AG04449 (cell line): ENCODE results near the gene KLRF2.

Source experiments
- CTCF ChIA-PET: fragments of 350-600 bp; formaldehyde crosslinking; extraction: SDS; loops from one replicate; lab custom pipeline; 2021; ENCODE audit warnings: antibody characterized with exemption; lab: Yijun Ruan, JAX
- POLR2A ChIA-PET: fragments of 400-600, 350-600 bp; formaldehyde crosslinking; extraction: SDS; loops from one replicate; lab custom pipeline; 2020; ENCODE audit warnings: antibody characterized with exemption, inconsistent platforms; lab: Yijun Ruan, JAX
- DNase-seq: peaks from one replicate; pipeline ENCODE4 v3.0.0-alpha.2; 2010; ENCODE audit warnings: low read depth, low spot score
- H3K4me3 ChIP-seq: 2 replicates; pipeline ENCODE4 v1.5.1; 2011; ENCODE audit warnings: low read depth, mild to moderate bottlenecking, control low read depth, low read length
- TF ChIP-seq, protein P1 (sequence below): IDR thresholded peaks from one replicate; pipeline ENCODE4 v1.5.1; 2011; ENCODE audit warnings: mild to moderate bottlenecking, moderate library complexity, low read length, control low read depth, inconsistent platforms; ENCODE audit not compliant: insufficient read depth; ENCODE audit errors: missing control alignments

Gene KLRF2

DNA sequence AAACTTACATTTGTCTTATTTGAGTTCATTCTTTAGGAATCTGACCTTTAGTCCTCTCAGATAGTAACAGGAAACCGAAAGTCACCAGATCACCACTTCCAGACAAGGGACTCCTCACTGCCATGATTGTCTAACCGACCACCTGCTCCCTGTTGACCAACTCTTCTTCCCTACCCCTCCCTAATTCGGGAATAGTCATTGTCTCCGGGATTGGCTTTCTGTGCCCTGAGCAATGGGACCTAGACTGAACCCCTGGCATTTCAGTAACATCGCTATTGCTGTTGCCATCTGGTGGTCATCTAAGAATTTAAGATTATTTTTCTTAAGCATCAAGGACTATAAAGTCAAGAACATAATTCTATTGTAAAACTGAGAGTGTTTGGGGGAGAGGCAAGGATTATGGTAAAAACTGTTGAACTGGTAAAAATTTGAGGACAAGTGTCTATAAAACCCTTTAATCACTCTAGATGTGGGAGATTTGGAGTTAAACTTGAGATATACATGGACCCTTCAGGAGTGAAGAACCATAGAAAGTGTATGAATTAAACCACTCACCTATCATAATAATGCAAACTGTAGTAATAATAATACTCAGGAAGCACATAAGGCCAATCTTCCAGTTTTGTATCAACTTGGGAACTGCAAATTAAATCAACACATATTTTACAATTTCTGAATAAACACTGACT is 44.6 kb downstream of the KLRF2 start:
- TF ChIP-seq, protein P1, sequence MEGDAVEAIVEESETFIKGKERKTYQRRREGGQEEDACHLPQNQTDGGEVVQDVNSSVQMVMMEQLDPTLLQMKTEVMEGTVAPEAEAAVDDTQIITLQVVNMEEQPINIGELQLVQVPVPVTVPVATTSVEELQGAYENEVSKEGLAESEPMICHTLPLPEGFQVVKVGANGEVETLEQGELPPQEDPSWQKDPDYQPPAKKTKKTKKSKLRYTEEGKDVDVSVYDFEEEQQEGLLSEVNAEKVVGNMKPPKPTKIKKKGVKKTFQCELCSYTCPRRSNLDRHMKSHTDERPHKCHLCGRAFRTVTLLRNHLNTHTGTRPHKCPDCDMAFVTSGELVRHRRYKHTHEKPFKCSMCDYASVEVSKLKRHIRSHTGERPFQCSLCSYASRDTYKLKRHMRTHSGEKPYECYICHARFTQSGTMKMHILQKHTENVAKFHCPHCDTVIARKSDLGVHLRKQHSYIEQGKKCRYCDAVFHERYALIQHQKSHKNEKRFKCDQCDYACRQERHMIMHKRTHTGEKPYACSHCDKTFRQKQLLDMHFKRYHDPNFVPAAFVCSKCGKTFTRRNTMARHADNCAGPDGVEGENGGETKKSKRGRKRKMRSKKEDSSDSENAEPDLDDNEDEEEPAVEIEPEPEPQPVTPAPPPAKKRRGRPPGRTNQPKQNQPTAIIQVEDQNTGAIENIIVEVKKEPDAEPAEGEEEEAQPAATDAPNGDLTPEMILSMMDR = peak; percentile 29
- DNase-seq = no peak
- ChIA-PET POLR2A (no interaction called here), CTCF (interaction anchor here (5.8 kb wide), 1 partner anchor 176 kb away, joined by 67 read pairs; no protein-coding TSS in a partner anchor)
- no peak overlapping the region for H3K4me3 ChIP-seq

- no peak overlapping the region for H3K4me3 ChIP-seq
- CTCF ChIA-PET = interaction anchor here (1.0 to 5.8 kb wide), 3 partner anchors 11 to 177 kb away, joined by 3 to 67 read pairs (median 4); no protein-coding TSS in a partner anchor
- TF ChIP-seq, protein P1 = no peak
- POLR2A ChIA-PET = no interaction called here
- no peak for DNase-seq
Observed at GRCh38 chr12:9926876-9927275, 45.6 kb downstream of the KLRF2 start.

DNA sequence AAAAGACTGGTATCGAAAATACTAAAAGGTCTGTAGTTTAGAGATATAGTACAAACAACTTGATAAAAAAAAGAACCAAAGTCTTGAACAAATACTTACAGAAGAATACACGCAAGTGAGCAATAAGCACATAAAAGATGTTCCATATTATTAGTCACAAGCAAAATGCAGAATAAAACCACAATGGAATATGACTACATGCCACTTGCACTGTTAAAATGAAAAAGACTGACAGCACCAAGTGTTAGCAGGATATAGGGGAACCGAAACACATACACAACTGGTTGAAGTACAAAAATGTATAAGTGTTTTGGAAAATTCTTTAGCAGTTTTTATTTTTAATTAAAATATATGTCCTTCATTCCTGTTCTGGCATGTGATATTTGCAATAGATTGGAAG is 47.3 kb downstream of the KLRF2 start:
- POLR2A ChIA-PET = no interaction called here
- no peak for DNase-seq

GRCh38 chr12:9931245-9931644 is 50.0 kb downstream of the KLRF2 start:
- no peak for DNase-seq
- POLR2A ChIA-PET = no interaction called here
- CTCF ChIA-PET = interaction anchor here (1.4 to 1.7 kb wide), 2 partner anchors 9 to 181 kb away, joined by 5 to 10 read pairs; no protein-coding TSS in a partner anchor
- TF ChIP-seq, protein P1 = no peak
- no peak overlapping the region for H3K4me3 ChIP-seq

More for the DNA sequence above, 47.3 kb downstream of the KLRF2 start:
- CTCF ChIA-PET = interaction anchor here (5.8 kb wide), 1 partner anchor 179 kb away, joined by 67 read pairs; no protein-coding TSS in a partner anchor
- TF ChIP-seq, protein P1 = no peak
- H3K4me3 ChIP-seq = no peak overlapping the region

GRCh38 chr12:9932270-9932669 is 51.0 kb downstream of the KLRF2 start, which contains the start of gene CLEC2A:
Gene CLEC2A (minus strand): TSS chr12:9932370. CDS start chr12:9932329, 41 bp downstream.
- no peak within 1 kb of the TSS for H3K4me3 ChIP-seq
- DNase-seq = no peak
- TF ChIP-seq, protein P1 = no peak
- CTCF ChIA-PET = interaction anchor here (1.1 to 1.7 kb wide), 3 partner anchors 8 to 191 kb away, joined by 3 to 10 read pairs (median 5); no protein-coding TSS in a partner anchor
- POLR2A ChIA-PET = no interaction called here

DNA sequence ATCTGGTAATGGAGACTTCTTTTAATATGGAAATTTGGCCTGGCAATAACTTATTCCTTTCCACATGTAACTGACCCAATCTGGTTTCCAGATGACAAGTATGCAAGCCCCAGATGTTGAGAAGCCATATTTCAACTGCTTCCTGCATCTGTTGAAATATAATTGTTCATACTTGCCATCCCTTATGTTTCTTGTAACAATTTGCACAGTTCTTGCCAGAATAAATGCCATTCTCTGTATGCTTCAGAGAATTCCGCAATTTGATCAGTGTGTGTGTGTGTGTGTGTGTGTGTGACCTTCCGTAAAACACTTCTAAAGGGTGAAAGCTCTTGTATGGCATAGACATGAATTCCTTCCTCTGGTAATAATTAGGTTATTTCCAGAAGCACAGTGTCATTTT is 52.7 kb downstream of the KLRF2 start:
- ChIA-PET CTCF (interaction anchor here (1.5 kb wide), 1 partner anchor 183 kb away, joined by 6 read pairs; no protein-coding TSS in a partner anchor), POLR2A (no interaction called here)
- TF ChIP-seq, protein P1 = no peak
- no peak for DNase-seq
- H3K4me3 ChIP-seq = no peak overlapping the region
